ENCODE results near the gene CGB2.
"Not testable (repeated sequence)": the region's sequence is repeated elsewhere in the genome, so short reads cannot be mapped to it uniquely, and the experiment has no call there.

Gene CGB2

DNA sequence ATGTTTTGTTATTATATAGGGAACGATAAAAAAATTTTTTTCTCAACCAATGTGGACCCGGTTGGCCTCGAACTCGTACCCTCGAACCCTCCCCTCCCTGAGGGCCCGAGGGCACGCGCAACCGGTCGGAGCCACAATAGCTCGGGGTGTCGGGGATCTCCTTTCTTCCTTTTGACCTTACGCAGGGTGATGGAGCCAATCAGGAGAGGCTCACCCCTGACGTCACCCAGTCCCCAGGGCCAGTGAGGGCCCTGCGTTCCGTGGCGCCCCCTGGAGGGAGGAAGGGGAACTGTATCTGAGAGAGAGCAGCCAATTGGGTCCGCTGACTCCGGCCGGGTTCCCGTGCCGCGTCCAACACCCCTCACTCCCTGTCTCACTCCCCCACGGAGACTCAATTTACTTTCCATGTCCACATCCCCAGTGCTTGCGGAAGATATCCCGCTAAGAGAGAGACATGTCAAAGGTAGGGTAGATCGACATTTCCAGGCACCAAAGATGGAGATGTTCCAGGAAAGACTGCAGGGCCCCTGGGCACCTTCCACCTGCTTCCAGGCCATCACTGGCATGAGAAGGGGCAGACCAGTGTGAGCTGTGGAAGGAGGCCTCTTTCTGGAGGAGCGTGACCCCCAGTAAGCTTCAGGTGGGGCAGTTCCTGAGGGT lies at the start of gene CGB2:
TSS of gene CGB2 (plus strand) at position 249 of the 660 bp plus-strand sequence. CDS start at position 455, 206 bp downstream.
- DNase-seq (ENCODE audit: low read depth); H3K4me3 ChIP-seq (ENCODE audit: low read depth, low read length): not testable (repeated sequence)
- TF ChIP-seq, protein P1, sequence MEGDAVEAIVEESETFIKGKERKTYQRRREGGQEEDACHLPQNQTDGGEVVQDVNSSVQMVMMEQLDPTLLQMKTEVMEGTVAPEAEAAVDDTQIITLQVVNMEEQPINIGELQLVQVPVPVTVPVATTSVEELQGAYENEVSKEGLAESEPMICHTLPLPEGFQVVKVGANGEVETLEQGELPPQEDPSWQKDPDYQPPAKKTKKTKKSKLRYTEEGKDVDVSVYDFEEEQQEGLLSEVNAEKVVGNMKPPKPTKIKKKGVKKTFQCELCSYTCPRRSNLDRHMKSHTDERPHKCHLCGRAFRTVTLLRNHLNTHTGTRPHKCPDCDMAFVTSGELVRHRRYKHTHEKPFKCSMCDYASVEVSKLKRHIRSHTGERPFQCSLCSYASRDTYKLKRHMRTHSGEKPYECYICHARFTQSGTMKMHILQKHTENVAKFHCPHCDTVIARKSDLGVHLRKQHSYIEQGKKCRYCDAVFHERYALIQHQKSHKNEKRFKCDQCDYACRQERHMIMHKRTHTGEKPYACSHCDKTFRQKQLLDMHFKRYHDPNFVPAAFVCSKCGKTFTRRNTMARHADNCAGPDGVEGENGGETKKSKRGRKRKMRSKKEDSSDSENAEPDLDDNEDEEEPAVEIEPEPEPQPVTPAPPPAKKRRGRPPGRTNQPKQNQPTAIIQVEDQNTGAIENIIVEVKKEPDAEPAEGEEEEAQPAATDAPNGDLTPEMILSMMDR (conservative IDR thresholded peaks at IDR 0.05; ENCODE audit: low read depth, low read length): peak; percentile 38

DNA sequence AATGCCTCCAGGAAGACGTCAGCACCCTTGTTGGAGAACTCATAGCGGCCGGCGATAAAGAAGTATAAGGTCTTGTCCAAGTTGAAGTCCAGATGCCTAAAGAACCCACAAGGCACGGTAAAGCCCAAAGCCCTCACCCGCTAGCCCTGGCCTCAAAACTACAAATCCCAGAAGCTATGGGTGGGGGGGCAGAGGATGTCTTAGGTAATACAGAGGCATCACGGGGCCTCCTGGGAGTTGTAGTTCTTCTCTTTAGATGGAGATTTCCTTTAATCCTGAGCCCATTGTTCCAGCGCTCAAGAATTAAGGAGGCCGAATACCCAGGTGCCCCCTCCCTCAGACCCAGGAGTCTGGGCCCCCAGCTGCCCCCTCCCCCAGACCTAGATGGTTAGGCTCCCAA lies 49.4 kb upstream of the CGB2 start:
- no peak overlapping the region for H3K4me3 ChIP-seq (ENCODE audit: low read depth, low read length)
- TF ChIP-seq, protein P1 (conservative IDR thresholded peaks at IDR 0.05; ENCODE audit: low read depth, low read length): no peak
- no peak for DNase-seq (ENCODE audit: low read depth)

DNA sequence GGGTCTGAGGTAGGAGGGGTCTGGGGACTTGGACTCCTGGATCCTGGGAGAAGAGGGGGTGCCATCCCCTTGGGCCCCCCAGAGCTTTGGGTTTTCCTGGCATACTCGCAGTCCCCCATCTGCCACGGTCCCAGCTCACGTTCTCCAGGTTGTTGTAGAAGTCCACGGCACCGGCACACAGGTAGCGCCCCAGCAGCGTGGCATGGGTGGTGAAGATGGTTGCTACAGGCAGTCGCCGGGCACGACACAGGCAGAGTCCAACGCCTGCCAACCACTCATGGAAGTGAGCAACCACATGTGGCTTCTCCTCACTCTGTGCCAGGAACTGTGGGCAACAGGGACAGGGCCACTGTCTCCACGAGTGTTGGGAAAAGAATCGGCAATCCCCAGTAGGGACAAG lies 46.0 kb upstream of the CGB2 start:
- TF ChIP-seq, protein P1 (conservative IDR thresholded peaks at IDR 0.05; ENCODE audit: low read depth, low read length): no peak
- no peak overlapping the region for H3K4me3 ChIP-seq (ENCODE audit: low read depth, low read length)
- DNase-seq (ENCODE audit: low read depth): no peak

DNA sequence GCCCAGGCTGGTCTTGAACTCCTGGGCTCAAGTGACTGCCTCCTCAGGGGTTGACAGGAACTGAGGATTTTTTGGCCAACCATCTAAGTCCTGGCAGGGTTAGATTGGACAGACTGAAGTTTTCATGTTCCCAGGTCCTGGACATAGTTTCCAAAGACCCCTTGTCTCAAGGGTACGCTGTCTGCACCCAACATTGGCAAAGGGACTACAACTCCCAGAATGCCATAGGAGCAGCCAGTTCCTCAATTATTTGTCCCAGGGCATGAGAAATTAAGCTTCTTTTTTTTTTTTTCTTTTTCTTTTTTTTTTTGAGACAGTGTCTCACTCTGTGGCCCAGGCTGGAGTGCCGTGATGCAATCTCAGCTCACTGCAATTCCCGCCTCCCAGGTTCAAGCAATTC lies 45.5 kb upstream of the CGB2 start:
- DNase-seq (ENCODE audit: low read depth): no peak
- no peak overlapping the region for H3K4me3 ChIP-seq (ENCODE audit: low read depth, low read length)
- TF ChIP-seq, protein P1 (conservative IDR thresholded peaks at IDR 0.05; ENCODE audit: low read depth, low read length): no peak

DNA sequence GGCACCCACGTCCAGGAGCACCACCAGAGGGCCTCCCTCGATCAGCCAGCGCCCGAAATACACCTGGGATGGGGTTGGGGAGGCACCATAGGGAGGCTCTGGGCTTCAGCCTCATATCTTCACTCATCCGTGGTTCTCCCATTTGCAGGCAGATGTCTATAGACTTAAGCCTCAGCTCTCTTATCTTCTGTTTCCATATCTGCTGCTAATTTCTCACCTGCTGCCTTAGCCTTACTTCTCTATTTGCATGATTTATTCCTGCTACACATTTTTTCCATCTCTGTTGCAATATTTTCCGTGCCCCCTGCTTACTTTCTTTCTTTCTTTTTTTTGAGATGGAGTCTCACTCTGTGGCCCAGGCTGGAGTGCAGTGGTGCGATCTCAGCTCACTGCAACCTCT lies 44.4 kb upstream of the CGB2 start:
- DNase-seq (ENCODE audit: low read depth): no peak
- H3K4me3 ChIP-seq (ENCODE audit: low read depth, low read length): no peak overlapping the region
- TF ChIP-seq, protein P1 (conservative IDR thresholded peaks at IDR 0.05; ENCODE audit: low read depth, low read length): no peak

DNA sequence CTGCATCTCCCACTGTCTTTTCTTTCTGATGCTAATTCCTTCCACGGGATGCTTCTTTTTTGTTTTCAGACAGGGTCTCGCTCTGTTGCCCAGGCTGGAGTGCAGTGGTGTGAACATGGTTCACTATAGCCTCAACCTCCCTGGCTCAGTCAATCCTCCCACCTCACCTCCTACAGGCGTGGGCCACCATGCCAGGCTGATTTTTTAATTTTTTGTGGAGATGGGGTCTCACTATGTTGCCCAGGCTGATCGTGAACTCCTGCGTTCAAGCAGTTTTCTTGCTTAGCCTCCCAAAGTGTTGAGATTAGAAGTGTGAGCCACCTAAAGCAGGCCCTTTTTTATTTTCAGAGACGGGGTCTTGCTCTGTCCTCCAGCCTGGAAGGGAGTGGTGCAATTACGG lies 43.4 kb upstream of the CGB2 start:
- DNase-seq (ENCODE audit: low read depth): no peak
- no peak overlapping the region for H3K4me3 ChIP-seq (ENCODE audit: low read depth, low read length)
- TF ChIP-seq, protein P1 (conservative IDR thresholded peaks at IDR 0.05; ENCODE audit: low read depth, low read length): no peak

DNA sequence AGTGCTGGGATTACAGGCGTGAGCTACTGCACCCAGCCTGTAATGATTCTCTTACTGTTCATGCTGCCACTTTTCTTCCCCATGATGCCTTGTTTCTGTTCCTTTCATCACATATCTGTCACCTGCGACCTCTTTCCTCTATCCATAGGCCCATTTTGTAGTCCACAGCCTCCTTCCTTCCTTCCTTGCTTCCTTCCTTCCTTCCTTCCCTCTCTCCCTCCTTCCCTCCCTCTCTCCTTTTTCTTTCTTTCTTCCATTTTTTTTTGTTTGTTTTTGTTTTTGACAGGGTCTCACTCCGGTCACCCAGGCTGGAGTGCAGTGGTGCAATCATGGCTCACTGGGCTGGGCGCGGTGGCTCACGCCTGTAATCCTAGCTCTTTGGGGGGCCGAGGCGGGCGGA lies 42.8 kb upstream of the CGB2 start:
- no peak for DNase-seq (ENCODE audit: low read depth)
- TF ChIP-seq, protein P1 (conservative IDR thresholded peaks at IDR 0.05; ENCODE audit: low read depth, low read length): no peak
- no peak overlapping the region for H3K4me3 ChIP-seq (ENCODE audit: low read depth, low read length)

All from choroid plexus epithelial cell (primary cell).